Neural progenitor cell (in vitro differentiated cells): ENCODE measurements around the gene FBXL17. TPM values are rescaled to one million over a fixed set of nuclear protein-coding genes. Genes with fewer than 3 reads are reported as not detected.

Experiments
- DNase-seq: peaks from one replicate; pipeline ENCODE4 v3.0.0-alpha.2; 2016; ENCODE audit warnings: low spot score
- H2AFZ ChIP-seq: fragments of 200-600 bp; sonication (generic); replicated peaks from 2 replicates; pipeline ENCODE4 v1.6.1; 2016; ENCODE audit warnings: antibody characterized with exemption
- H3F3A ChIP-seq: fragments of 200-600 bp; sonication (generic); 2 replicates; pipeline ENCODE4 v1.6.1; 2016; ENCODE audit warnings: antibody characterized with exemption, low read depth
- H3K27ac ChIP-seq: fragments of 200-600 bp; sonication (generic); 2 replicates; pipeline ENCODE4 v1.5.1; 2016; ENCODE audit warnings: mild to moderate bottlenecking
- H3K27me3 ChIP-seq: fragments of 200-600 bp; sonication (generic); 2 replicates; pipeline ENCODE4 v1.6.1; 2016; ENCODE audit warnings: mild to moderate bottlenecking, moderate library complexity
- H3K36me3 ChIP-seq: fragments of 200-600 bp; sonication (generic); 2 replicates; pipeline ENCODE4 v1.5.1; 2016
- H3K4me1 ChIP-seq: fragments of 200-600 bp; sonication (generic); 2 replicates; pipeline ENCODE4 v1.6.1; 2016; ENCODE audit warnings: mixed run types
- H3K4me2 ChIP-seq: fragments of 200-600 bp; sonication (generic); 2 replicates; pipeline ENCODE4 v1.6.1; 2016
- H3K4me3 ChIP-seq: fragments of 200-600 bp; sonication (generic); 2 replicates; pipeline ENCODE4 v1.5.1; 2016
- H3K79me2 ChIP-seq: fragments of 200-600 bp; sonication (generic); 2 replicates; pipeline ENCODE4 v1.6.1; 2016; ENCODE audit warnings: low read depth
- H3K9ac ChIP-seq: fragments of 200-600 bp; sonication (generic); 2 replicates; pipeline ENCODE4 v1.6.1; 2016
- H3K9me3 ChIP-seq: fragments of 200-600 bp; sonication (generic); 2 replicates; pipeline ENCODE4 v1.5.1; 2016; ENCODE audit warnings: low read depth
- H4K20me1 ChIP-seq: fragments of 200-600 bp; sonication (generic); 2 replicates; pipeline ENCODE4 v1.6.1; 2016; ENCODE audit warnings: low read depth
- H3K27ac Mint-ChIP-seq: 3 replicates; pipeline ENCODE4 v1.8.0; 2021; ENCODE audit warnings: mixed read lengths
- H3K27me3 Mint-ChIP-seq: 2 replicates; pipeline ENCODE4 v1.8.0; 2022; ENCODE audit warnings: low read depth, mild to moderate bottlenecking, inconsistent platforms, moderate library complexity, mixed read lengths; ENCODE audit not compliant: insufficient read depth
- H3K36me3 Mint-ChIP-seq: 3 replicates; pipeline ENCODE4 v1.8.0; 2021; ENCODE audit warnings: mixed read lengths
- H3K4me1 Mint-ChIP-seq: 3 replicates; pipeline ENCODE4 v1.8.0; 2021; ENCODE audit warnings: mixed read lengths
- H3K4me3 Mint-ChIP-seq: 3 replicates; pipeline ENCODE4 v1.8.0; 2021; ENCODE audit warnings: mild to moderate bottlenecking, moderate library complexity, mixed read lengths
- H3K9me3 Mint-ChIP-seq: 3 replicates; pipeline ENCODE4 v1.8.0; 2020; ENCODE audit warnings: mixed read lengths
- CTCF ChIP-seq: fragments of 200-600 bp; sonication (generic); IDR thresholded peaks from 2 replicates; pipeline ENCODE4 v1.5.1; 2017; ENCODE audit warnings: antibody characterized with exemption, mild to moderate bottlenecking
- EZH2 ChIP-seq: fragments of 200-600 bp; sonication (generic); IDR thresholded peaks from 2 replicates; pipeline ENCODE4 v1.6.1; 2017; ENCODE audit warnings: antibody characterized with exemption, mild to moderate bottlenecking, moderate library complexity
- EZH2phosphoT487 ChIP-seq: fragments of 200-600 bp; sonication (generic); IDR thresholded peaks from 2 replicates; pipeline ENCODE4 v1.6.1; 2017; ENCODE audit warnings: antibody characterized with exemption
- total RNA-seq: library from RNA; depleted of rRNA; stranded (reverse); fragments of >200 nt; gene quantifications from 2 replicates; pipeline ENCODE4 v1.2.3, GENCODE V29; 2015; ENCODE audit warnings: low replicate concordance

Gene FBXL17
- total RNA-seq, 1 donor from 2014 or later = 7.6 TPM

DNA sequence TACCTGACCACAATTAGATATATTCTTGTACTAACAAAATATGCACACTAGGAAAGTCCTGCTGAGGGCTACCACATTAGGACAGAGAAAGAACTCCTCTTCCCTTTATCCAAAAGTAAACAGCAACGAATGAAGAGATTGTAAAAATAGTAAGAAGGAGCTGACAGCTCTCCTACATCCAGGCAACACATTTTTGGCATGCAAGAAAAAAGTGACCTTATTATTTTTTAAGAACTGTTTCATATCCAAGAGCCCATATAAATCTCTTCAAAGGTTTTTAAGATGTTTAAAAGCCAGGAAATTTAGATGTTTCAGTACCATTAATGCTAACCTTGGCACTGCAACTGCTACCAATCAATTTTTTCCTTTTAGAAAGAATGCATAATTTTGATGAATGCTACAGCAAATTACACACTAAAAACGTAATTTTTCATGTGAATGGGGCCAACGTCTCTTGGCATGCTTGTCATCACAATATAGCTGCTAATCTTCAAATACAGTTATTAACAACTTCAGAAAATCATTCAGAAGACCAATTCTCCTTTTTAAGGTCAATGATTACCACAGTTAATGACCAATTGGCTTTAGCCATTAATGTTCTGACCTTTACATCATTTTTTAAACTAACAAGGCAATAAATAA is 132.0 kb downstream of the FBXL17 start:
- Histone ChIP-seq H3K4me2 (no peak overlapping the region), H3K4me1 (peaks cover 5% of the 10 kb centered on the region), H3K36me3 (no peaks in the 10 kb centered on the region), H4K20me1 (no peaks in the 10 kb centered on the region), H3K4me3 (no peak overlapping the region), H3K9me3 (no peaks in the 10 kb centered on the region), H3F3A (no peaks in the 10 kb centered on the region), H3K27me3 (no peaks in the 10 kb centered on the region), H3K79me2 (no peaks in the 10 kb centered on the region), H3K27ac (no peak overlapping the region), H3K9ac (no peak overlapping the region), H2AFZ (no peak overlapping the region)
- no peaks in the 10 kb centered on the region for H3K4me1 Mint-ChIP-seq
- H3K27ac Mint-ChIP-seq = no peak overlapping the region
- H3K36me3 Mint-ChIP-seq = peaks cover 4% of the 10 kb centered on the region
- H3K27me3 Mint-ChIP-seq = no peaks in the 10 kb centered on the region
- no peaks in the 10 kb centered on the region for H3K9me3 Mint-ChIP-seq
- TF ChIP-seq EZH2 (no peak), CTCF (no peak), EZH2phosphoT487 (no peak)
- no peak for DNase-seq
- no peak overlapping the region for H3K4me3 Mint-ChIP-seq

GRCh38 chr5:108249095-108249784 is 132.7 kb downstream of the FBXL17 start:
- Mint-ChIP-seq H3K9me3 (no peaks in the 10 kb centered on the region), H3K4me3 (no peak overlapping the region), H3K36me3 (peaks cover 4% of the 10 kb centered on the region), H3K27me3 (no peaks in the 10 kb centered on the region), H3K27ac (no peak overlapping the region), H3K4me1 (no peaks in the 10 kb centered on the region)
- H3K9me3 ChIP-seq = no peaks in the 10 kb centered on the region
- no peaks in the 10 kb centered on the region for H4K20me1 ChIP-seq
- H3K4me3 ChIP-seq = no peak overlapping the region
- no peak for DNase-seq
- no peaks in the 10 kb centered on the region for H3K36me3 ChIP-seq
- TF ChIP-seq EZH2 (no peak), EZH2phosphoT487 (no peak), CTCF (no peak)
- H2AFZ ChIP-seq = no peak overlapping the region
- H3K27ac ChIP-seq = no peak overlapping the region
- H3K4me2 ChIP-seq = no peak overlapping the region
- no peak overlapping the region for H3K9ac ChIP-seq
- peaks cover 5% of the 10 kb centered on the region for H3K4me1 ChIP-seq
- no peaks in the 10 kb centered on the region for H3K27me3 ChIP-seq
- H3K79me2 ChIP-seq = no peaks in the 10 kb centered on the region
- no peaks in the 10 kb centered on the region for H3F3A ChIP-seq

- Histone ChIP-seq H3K9me3 (no peaks in the 10 kb centered on the region), H3F3A (peaks cover 3% of the 10 kb centered on the region), H2AFZ (no peak overlapping the region), H3K27me3 (no peaks in the 10 kb centered on the region), H3K4me1 (peaks cover 2% of the 10 kb centered on the region), H3K4me2 (no peak overlapping the region), H3K36me3 (no peaks in the 10 kb centered on the region), H3K4me3 (no peak overlapping the region), H3K79me2 (no peaks in the 10 kb centered on the region), H3K9ac (no peak overlapping the region), H4K20me1 (no peaks in the 10 kb centered on the region), H3K27ac (no peak overlapping the region)
- no peak for TF ChIP-seq EZH2
- no peak for TF ChIP-seq EZH2phosphoT487
- TF ChIP-seq CTCF = no peak
- Mint-ChIP-seq H3K36me3 (peaks cover 4% of the 10 kb centered on the region), H3K4me1 (peaks cover 6% of the 10 kb centered on the region), H3K27ac (no peak overlapping the region), H3K4me3 (no peak overlapping the region), H3K27me3 (peaks cover 2% of the 10 kb centered on the region), H3K9me3 (peaks cover 8% of the 10 kb centered on the region)
- DNase-seq = no peak
Observed at GRCh38 chr5:108238936-108239887, 142.7 kb downstream of the FBXL17 start.
